Activated CD8-positive, alpha-beta memory T cell treated with anti-CD3 and anti-CD28 coated beads, Interleukin-2, amount 10 ng/mL, durations not matched to agents 7 days and 5 days (primary cell): ENCODE data around the gene TXNDC11. TPM values are rescaled to one million over a fixed set of nuclear protein-coding genes. Genes with fewer than 3 reads are reported as not detected.
A peak's percentile ranks its signal among the peaks of the same experiment; 100 is the strongest.

ENCODE experiments used
- ATAC-seq: fragments of 150-1000 bp; cut with Tn5 transposase; one replicate; pipeline ENCODE4 v1.10.0; 2021; ENCODE audit warnings: moderate library complexity
- CTCF ChIA-PET: fragments of 350-600 bp; sonication (Branson Sonifier 250); formaldehyde crosslinking; loops from one replicate; lab custom pipeline; 2021; ENCODE audit warnings: antibody characterized with exemption; lab: Charles Lee
- DNase-seq: peaks from one replicate; pipeline ENCODE4 v3.0.0-alpha.2; 2020
- H3K27ac Mint-ChIP-seq: one replicate; pipeline ENCODE4 v1.8.0; 2021; ENCODE audit warnings: mild to moderate bottlenecking, mixed read lengths
- H3K27me3 Mint-ChIP-seq: one replicate; pipeline ENCODE4 v1.8.0; 2021; ENCODE audit warnings: mixed read lengths
- H3K36me3 Mint-ChIP-seq: one replicate; pipeline ENCODE4 v1.8.0; 2021; ENCODE audit warnings: mild to moderate bottlenecking, mixed read lengths
- H3K4me1 Mint-ChIP-seq: one replicate; pipeline ENCODE4 v1.8.0; 2021; ENCODE audit warnings: mixed read lengths
- H3K4me3 Mint-ChIP-seq: one replicate; pipeline ENCODE4 v1.8.0; 2021; ENCODE audit warnings: mild to moderate bottlenecking, moderate library complexity, mixed read lengths
- H3K9me3 Mint-ChIP-seq: one replicate; pipeline ENCODE4 v1.8.0; 2022; ENCODE audit warnings: low read depth, mixed read lengths
- total RNA-seq, 2 experiments: library from RNA; stranded (reverse); gene quantifications; one replicate each; pipeline ENCODE4 v1.2.3, GENCODE V29; 2021

Gene TXNDC11
- total RNA-seq, 2 experiments from 2014 or later: 41.3 to 47.2 TPM

DNA sequence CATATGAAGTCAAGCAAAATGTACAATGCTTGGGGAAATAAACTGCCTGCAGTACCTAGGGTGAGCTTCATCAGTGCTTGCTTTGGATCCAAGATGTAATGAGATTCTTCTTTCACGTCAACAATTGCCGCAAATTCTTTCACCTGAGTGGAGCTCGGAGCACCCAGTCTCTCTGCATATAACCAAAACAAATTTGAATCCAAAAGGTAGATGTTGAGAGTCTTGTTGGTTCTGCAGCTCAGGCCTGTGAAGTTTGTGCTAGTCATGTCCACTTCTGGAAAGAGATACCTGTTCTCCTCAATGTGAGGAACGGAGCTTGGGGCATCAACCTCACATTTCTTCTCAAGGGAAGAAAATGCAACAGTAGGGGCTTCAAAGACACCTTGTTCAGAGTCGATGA lies 51.4 kb downstream of the TXNDC11 start:
- CTCF ChIA-PET: interaction anchor here (0.9 to 2.5 kb wide), 3 partner anchors 23 to 160 kb away, joined by 3 to 12 read pairs (median 3); no protein-coding TSS in a partner anchor
- ATAC-seq: no peak
- no peaks in the 10 kb centered on the region for H3K9me3 Mint-ChIP-seq
- H3K4me3 Mint-ChIP-seq: no peak overlapping the region
- H3K27me3 Mint-ChIP-seq: no peaks in the 10 kb centered on the region
- H3K4me1 Mint-ChIP-seq: peaks cover 26% of the 10 kb centered on the region
- no peak for DNase-seq
- no peak overlapping the region for H3K27ac Mint-ChIP-seq
- H3K36me3 Mint-ChIP-seq: peaks cover 57% of the 10 kb centered on the region

DNA sequence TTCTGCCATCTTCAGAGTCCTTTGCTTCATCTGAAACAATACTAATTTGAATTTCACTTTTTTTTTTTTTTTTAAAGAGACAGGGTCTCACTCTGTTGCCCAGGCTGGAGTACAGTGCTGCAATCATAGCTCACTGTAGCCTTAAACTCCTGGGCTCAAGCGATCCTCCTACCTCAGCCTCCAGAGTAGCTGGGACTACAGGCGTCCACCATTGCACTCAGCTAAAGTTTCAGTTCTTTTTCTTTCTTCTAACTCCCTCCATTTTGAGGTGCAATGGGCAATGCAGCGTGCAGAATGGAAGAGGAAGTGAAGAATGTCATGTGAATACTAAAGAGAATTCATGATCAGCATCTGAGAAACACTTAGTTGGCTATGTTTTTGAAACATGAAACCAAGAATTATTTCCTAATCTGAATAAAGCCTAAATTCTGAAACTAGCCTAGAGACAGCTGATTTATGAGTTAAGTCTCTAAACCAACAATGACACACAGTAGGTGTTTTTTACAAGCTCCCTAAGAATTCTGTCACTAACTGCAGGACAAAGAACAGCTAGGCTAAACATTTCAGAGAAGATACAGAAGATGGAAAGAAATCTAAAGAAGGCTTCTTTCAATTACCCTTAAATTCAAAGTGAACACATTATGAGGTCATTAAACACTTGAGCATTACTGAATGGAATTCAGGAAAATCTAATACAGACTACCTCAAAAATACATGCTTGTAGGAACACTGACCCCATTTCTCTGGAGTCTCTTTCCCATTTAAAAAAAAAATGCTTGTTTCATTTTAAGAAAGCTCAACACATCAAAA lies 53.4 kb downstream of the TXNDC11 start:
- H3K9me3 Mint-ChIP-seq: no peaks in the 10 kb centered on the region
- ATAC-seq: no peak
- CTCF ChIA-PET: interaction anchor here (0.7 to 2.5 kb wide), 11 partner anchors 9 to 740 kb away, joined by 3 to 12 read pairs (median 4); no protein-coding TSS in a partner anchor

GRCh38 chr16:11688520-11688886 lies 54.2 kb downstream of the TXNDC11 start:
- Mint-ChIP-seq H3K4me3 (no peak overlapping the region), H3K27ac (no peak overlapping the region), H3K9me3 (no peaks in the 10 kb centered on the region), H3K4me1 (peaks cover 18% of the 10 kb centered on the region), H3K27me3 (no peaks in the 10 kb centered on the region), H3K36me3 (peaks cover 60% of the 10 kb centered on the region)
- DNase-seq (no peak), ATAC-seq (no peak)
- CTCF ChIA-PET: interaction anchor here (0.7 to 2.1 kb wide), 7 partner anchors 10 to 739 kb away, joined by 3 to 8 read pairs (median 4); no protein-coding TSS in a partner anchor

More for the DNA sequence above, 53.4 kb downstream of the TXNDC11 start:
- Mint-ChIP-seq H3K4me1 (peaks cover 15% of the 10 kb centered on the region), H3K36me3 (peaks cover 56% of the 10 kb centered on the region), H3K27me3 (no peaks in the 10 kb centered on the region), H3K4me3 (no peak overlapping the region), H3K27ac (no peak overlapping the region)
- no peak for DNase-seq

DNA sequence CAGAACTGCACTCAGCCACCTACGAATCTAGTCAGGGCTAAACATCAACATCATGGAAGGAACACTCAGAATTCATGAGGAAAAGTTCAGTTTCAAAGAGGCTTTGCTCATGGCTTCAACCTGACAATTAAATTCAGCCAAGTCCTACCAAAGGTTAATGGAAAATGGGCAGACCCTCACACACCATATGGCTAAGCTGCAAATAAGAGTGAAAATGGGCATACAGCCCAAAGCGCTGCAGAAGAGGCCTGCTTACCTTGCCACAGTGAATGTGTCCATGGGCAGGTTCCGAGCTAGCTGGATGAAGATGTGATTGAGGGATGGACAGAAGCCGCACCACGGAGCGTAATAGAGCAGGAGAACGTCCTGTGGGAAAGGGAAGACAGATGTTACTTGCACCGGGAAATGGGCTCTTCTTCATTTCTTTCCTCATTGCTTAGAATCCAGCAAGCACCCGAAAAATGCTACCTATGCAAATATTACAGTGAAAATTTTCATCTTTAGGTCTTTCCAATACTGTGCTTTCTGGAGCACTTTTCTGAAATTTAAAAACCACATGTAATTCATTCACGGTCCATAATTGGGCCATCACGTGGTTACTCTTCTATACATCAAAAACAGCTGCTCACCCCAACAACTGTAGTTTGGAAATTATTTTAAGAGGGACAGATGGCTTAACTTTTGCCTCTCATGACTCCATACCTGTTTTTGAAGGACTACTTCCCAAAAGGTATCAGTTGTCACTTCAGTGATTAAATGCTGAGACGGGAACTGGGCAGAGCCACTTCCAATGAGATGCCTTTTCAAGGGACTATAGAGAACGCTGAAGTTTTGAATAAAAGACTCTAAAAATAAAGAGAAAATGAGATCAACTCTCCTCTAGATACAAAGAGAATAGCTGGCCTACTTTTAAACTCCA lies 54.8 kb downstream of the TXNDC11 start:
- Mint-ChIP-seq H3K36me3 (peaks cover 64% of the 10 kb centered on the region), H3K27ac (no peak overlapping the region), H3K4me3 (no peak overlapping the region), H3K27me3 (no peaks in the 10 kb centered on the region), H3K4me1 (peaks cover 24% of the 10 kb centered on the region), H3K9me3 (no peaks in the 10 kb centered on the region)
- CTCF ChIA-PET: interaction anchor here (0.7 to 1.2 kb wide), 5 partner anchors 14 to 738 kb away, joined by 3 to 4 read pairs (median 4); no protein-coding TSS in a partner anchor
- DNase-seq (no peak), ATAC-seq (no peak)

DNA sequence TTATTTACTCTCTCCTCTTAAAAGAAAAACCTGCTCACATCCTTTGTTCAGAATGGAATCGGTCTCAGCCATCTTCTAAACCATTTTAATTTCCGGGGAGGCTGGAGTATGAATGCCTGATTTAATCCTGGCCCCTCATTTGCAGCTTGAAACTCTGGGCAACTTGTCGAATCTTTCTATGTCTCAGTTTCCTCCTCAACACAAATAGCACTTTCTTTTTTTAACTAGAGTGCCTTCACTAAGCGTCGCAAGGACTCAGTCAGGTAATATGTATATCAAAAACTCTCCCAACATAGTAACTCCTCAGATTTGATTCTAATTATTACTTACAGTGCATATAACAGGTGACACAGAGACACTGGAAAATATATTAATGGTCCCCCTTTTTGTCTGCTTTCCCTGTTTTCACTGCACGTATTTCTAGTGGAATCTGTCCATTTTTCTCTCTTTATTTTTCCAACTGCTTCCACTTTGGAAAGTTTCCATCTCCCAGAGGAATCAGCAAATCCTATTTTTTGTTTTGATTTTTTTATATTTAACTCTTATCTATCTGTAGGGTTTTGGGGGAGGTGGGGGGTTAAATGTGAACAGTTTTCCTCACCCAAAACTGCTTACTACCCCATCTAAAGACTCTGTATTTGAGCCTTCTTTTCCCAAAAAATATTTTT lies 55.8 kb downstream of the TXNDC11 start:
- Mint-ChIP-seq H3K36me3 (peaks cover 62% of the 10 kb centered on the region), H3K9me3 (no peaks in the 10 kb centered on the region), H3K27me3 (no peaks in the 10 kb centered on the region), H3K27ac (no peak overlapping the region), H3K4me1 (peaks cover 34% of the 10 kb centered on the region), H3K4me3 (no peak overlapping the region)
- no peak for ATAC-seq
- CTCF ChIA-PET: interaction anchor here (1.2 kb wide), 1 partner anchor 28 kb away, joined by 3 read pairs; no protein-coding TSS in a partner anchor
- no peak for DNase-seq

DNA sequence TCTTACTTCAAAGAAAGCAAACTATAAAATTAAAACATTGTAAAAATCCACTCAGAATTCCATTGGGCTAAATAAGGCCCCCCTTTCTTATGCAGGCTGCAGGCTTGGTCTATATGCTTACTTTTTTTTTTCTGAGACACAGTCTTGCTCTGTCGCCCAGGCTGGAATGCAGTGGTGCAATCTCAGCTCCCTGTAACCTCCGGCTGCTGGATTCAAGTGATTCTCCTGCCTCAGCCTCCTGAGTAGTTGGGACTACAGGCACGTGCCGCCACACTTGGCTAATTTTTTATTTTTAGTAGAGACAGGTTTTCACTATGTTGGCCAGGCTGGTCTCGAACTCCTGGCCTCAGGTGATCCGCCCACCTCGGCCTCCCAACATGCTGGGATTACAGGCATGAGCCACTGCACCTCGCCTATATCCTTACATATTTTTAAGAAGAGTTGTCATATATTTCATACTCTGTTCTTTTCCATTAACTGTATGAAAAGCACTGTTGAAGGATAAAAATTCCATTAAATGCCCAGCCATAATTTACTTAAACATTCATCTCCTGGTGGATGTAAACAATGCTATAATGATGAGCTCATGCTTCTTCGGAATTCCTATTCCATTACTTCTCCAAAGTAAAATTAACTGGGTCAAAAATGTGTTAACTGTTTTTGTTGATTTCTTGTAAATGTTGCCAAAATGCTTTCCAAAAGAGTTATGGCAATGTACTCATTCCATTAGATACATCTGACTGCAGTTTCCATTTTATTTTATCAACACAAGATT lies 56.6 kb downstream of the TXNDC11 start:
- H3K27me3 Mint-ChIP-seq: no peaks in the 10 kb centered on the region
- H3K4me3 Mint-ChIP-seq: no peak overlapping the region
- peaks cover 59% of the 10 kb centered on the region for H3K36me3 Mint-ChIP-seq
- DNase-seq (no peak), ATAC-seq (no peak)
- CTCF ChIA-PET: no interaction called here
- no peak overlapping the region for H3K27ac Mint-ChIP-seq
- H3K4me1 Mint-ChIP-seq: peaks cover 41% of the 10 kb centered on the region
- no peaks in the 10 kb centered on the region for H3K9me3 Mint-ChIP-seq

DNA sequence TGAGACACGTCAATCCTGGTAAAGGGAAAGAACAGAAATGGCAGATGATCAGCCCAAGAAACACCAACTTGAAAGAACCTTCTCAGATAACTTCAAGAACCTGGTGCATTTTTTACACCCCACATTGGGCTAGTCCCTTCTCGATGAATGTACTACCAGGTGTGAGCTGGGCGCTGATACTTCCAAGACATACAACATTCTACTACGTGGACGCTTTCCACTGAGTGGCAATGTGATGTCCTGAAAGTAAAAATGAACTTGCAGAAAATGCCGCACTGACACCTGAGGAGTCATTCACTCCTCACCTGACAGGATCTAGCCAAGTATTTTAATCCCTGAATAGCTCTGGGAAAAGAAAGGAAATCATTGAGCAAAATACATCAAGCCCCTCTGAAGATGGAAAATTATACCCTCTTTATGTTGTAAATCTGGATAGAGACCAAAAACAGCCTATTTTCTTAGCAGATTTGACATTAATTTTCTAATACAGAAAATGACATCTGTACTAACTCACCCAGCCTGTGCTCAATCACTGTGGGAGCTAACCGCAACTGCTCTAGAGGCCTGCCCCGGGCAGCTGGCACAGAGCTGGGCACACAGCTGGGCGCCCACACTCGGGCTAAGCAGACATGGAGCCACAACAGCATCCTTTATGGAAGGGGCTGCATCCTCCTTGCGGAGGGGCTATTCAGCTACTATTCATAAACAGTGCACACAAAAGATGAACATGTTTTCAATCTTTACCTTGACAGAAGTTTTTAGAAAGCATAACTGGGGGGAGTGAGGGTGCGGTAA lies 58.2 kb downstream of the TXNDC11 start:
- CTCF ChIA-PET: interaction anchor here (0.9 to 1.2 kb wide), 2 partner anchors 113 to 153 kb away, joined by 3 read pairs; partner anchors contain the start of gene ZC3H7A
- Mint-ChIP-seq H3K27ac (no peak overlapping the region), H3K27me3 (no peaks in the 10 kb centered on the region), H3K4me3 (no peak overlapping the region), H3K36me3 (peaks cover 59% of the 10 kb centered on the region), H3K4me1 (peaks cover 47% of the 10 kb centered on the region), H3K9me3 (no peaks in the 10 kb centered on the region)
- ATAC-seq (no peak), DNase-seq (no peak)

- DNase-seq (no peak), ATAC-seq (no peak)
- Mint-ChIP-seq H3K4me1 (peaks cover 52% of the 10 kb centered on the region), H3K27me3 (no peaks in the 10 kb centered on the region), H3K27ac (no peak overlapping the region), H3K9me3 (no peaks in the 10 kb centered on the region), H3K4me3 (no peak overlapping the region), H3K36me3 (peaks cover 60% of the 10 kb centered on the region)
- CTCF ChIA-PET: interaction anchor here (0.9 to 1.2 kb wide), 4 partner anchors 15 to 287 kb away, joined by 3 read pairs; partner anchors contain the start of gene ZC3H7A
Observed at GRCh38 chr16:11683145-11683544, 59.5 kb downstream of the TXNDC11 start.

- Mint-ChIP-seq H3K4me1 (peaks cover 57% of the 10 kb centered on the region), H3K27ac (peak overlapping the region; percentile 52), H3K36me3 (peaks cover 61% of the 10 kb centered on the region), H3K27me3 (no peaks in the 10 kb centered on the region), H3K9me3 (no peaks in the 10 kb centered on the region), H3K4me3 (no peak overlapping the region)
- DNase-seq (no peak), ATAC-seq (no peak)
- CTCF ChIA-PET: interaction anchor here (0.9 to 1.2 kb wide), 2 partner anchors 16 to 287 kb away, joined by 3 read pairs; no protein-coding TSS in a partner anchor
Observed at GRCh38 chr16:11682655-11683096, 60.0 kb downstream of the TXNDC11 start.

GRCh38 chr16:11681976-11682654 lies 60.5 kb downstream of the TXNDC11 start:
- no peak for DNase-seq

GRCh38 chr16:11681556-11681955 lies 61.1 kb downstream of the TXNDC11 start:
- H3K4me1 Mint-ChIP-seq: peaks cover 59% of the 10 kb centered on the region
- DNase-seq (no peak), ATAC-seq (peak; percentile 50)
- no peaks in the 10 kb centered on the region for H3K9me3 Mint-ChIP-seq
- peak overlapping the region; percentile 76 for H3K27ac Mint-ChIP-seq
- H3K4me3 Mint-ChIP-seq: peak overlapping the region; percentile 21
- H3K27me3 Mint-ChIP-seq: no peaks in the 10 kb centered on the region
- CTCF ChIA-PET: no interaction called here
- peaks cover 53% of the 10 kb centered on the region for H3K36me3 Mint-ChIP-seq

More at GRCh38 chr16:11681976-11682654, 60.5 kb downstream of the TXNDC11 start:
- peak; percentile 22 for ATAC-seq
- H3K36me3 Mint-ChIP-seq: peaks cover 57% of the 10 kb centered on the region
- no peaks in the 10 kb centered on the region for H3K27me3 Mint-ChIP-seq
- H3K9me3 Mint-ChIP-seq: no peaks in the 10 kb centered on the region
- H3K4me3 Mint-ChIP-seq: peak overlapping the region; percentile 21
- H3K27ac Mint-ChIP-seq: peak overlapping the region; percentile 76
- CTCF ChIA-PET: interaction anchor here (0.9 to 1.2 kb wide), 2 partner anchors 16 to 286 kb away, joined by 3 read pairs; no protein-coding TSS in a partner anchor
- H3K4me1 Mint-ChIP-seq: peaks cover 59% of the 10 kb centered on the region
